DOHH2 (cell line): Measurements from ENCODE around the gene MEGF11.

Experiments used
- H3F3A ChIP-seq: fragments of 200-600 bp; sonication (generic), shearing (Covaris generic); 2 replicates; pipeline ENCODE4 v1.6.0; 2016; ENCODE audit warnings: antibody characterized with exemption, mild to moderate bottlenecking; ENCODE audit not compliant: control insufficient read depth, insufficient read depth
- H3K27ac ChIP-seq: fragments of 200-600 bp; sonication (generic); 2 replicates; pipeline ENCODE4 v1.5.1; 2014; ENCODE audit warnings: low read depth, mild to moderate bottlenecking, low read length, moderate library complexity
- H3K27me3 ChIP-seq: fragments of 200-600 bp; sonication (generic); 2 replicates; pipeline ENCODE4 v1.6.1; 2014; ENCODE audit warnings: mild to moderate bottlenecking, low read length, mixed read lengths; ENCODE audit not compliant: control insufficient read depth
- H3K36me3 ChIP-seq: fragments of 200-600 bp; sonication (generic); 2 replicates; pipeline ENCODE4 v1.6.1; 2014; ENCODE audit warnings: mild to moderate bottlenecking, low read length, moderate library complexity, mixed read lengths; ENCODE audit not compliant: control insufficient read depth
- H3K4me1 ChIP-seq: fragments of 200-600 bp; sonication (generic); 2 replicates; pipeline ENCODE4 v1.6.1; 2014; ENCODE audit warnings: mild to moderate bottlenecking, low read length, mixed read lengths; ENCODE audit not compliant: control insufficient read depth
- H3K4me2 ChIP-seq: fragments of 200-600 bp; sonication (generic); 2 replicates; pipeline ENCODE4 v1.6.0; 2014; ENCODE audit warnings: mild to moderate bottlenecking, low read length, moderate library complexity
- H3K4me3 ChIP-seq: fragments of 200-600 bp; sonication (generic); 2 replicates; pipeline ENCODE4 v1.5.1; 2014; ENCODE audit warnings: mild to moderate bottlenecking, low read length, mixed read lengths
- H3K79me2 ChIP-seq: fragments of 200-600 bp; sonication (generic); 2 replicates; pipeline ENCODE4 v1.6.1; 2014; ENCODE audit warnings: mild to moderate bottlenecking, low read length, mixed read lengths; ENCODE audit not compliant: control insufficient read depth
- H3K9me2 ChIP-seq: fragments of 200-600 bp; sonication (generic); replicated peaks from 2 replicates; pipeline ENCODE4 v1.6.1; 2014; ENCODE audit warnings: mild to moderate bottlenecking, low read length, mixed read lengths; ENCODE audit not compliant: control insufficient read depth
- H3K9me3 ChIP-seq: fragments of 200-600 bp; sonication (generic); 2 replicates; pipeline ENCODE4 v1.6.1; 2014; ENCODE audit warnings: antibody characterized with exemption, low read length, mixed read lengths; ENCODE audit not compliant: control insufficient read depth, insufficient read depth
- H4K20me1 ChIP-seq: fragments of 200-600 bp; sonication (generic); 2 replicates; pipeline ENCODE4 v1.6.0; 2014; ENCODE audit warnings: low read depth, mild to moderate bottlenecking, antibody characterized with exemption, low read length, moderate library complexity; ENCODE audit not compliant: control insufficient read depth, insufficient read depth
- EZH2phosphoT487 ChIP-seq: fragments of 200-600 bp; sonication (generic); IDR thresholded peaks from 2 replicates; pipeline ENCODE4 v1.6.1; 2017; ENCODE audit warnings: borderline replicate concordance, mild to moderate bottlenecking, antibody characterized with exemption, low read length, moderate library complexity, mixed read lengths
- TF ChIP-seq, protein P1 (sequence below): fragments of 200-600 bp; sonication (generic); IDR thresholded peaks from one replicate; pipeline ENCODE4 v1.5.1; 2014; ENCODE audit warnings: antibody characterized with exemption, mild to moderate bottlenecking, low read depth, low read length; ENCODE audit not compliant: poor library complexity, severe bottlenecking

The MEGF11 gene

DNA sequence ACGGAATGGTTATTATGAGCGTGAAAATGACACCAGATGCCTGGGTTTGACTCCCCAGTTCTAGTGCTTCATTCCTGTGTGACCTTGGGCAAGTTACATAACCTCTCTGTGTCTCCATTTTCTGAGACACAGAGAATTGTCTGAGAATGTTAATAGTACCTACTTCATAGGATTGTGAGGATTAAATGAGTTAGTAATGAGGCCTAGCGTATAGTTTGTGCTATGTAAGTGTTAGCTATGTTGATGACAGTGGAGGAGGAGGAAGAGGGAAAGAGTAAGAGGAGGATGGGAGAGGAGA, 150.3 kb downstream of the MEGF11 start:
- TF ChIP-seq, protein P1, sequence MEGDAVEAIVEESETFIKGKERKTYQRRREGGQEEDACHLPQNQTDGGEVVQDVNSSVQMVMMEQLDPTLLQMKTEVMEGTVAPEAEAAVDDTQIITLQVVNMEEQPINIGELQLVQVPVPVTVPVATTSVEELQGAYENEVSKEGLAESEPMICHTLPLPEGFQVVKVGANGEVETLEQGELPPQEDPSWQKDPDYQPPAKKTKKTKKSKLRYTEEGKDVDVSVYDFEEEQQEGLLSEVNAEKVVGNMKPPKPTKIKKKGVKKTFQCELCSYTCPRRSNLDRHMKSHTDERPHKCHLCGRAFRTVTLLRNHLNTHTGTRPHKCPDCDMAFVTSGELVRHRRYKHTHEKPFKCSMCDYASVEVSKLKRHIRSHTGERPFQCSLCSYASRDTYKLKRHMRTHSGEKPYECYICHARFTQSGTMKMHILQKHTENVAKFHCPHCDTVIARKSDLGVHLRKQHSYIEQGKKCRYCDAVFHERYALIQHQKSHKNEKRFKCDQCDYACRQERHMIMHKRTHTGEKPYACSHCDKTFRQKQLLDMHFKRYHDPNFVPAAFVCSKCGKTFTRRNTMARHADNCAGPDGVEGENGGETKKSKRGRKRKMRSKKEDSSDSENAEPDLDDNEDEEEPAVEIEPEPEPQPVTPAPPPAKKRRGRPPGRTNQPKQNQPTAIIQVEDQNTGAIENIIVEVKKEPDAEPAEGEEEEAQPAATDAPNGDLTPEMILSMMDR = no peak
- no peak for TF ChIP-seq EZH2phosphoT487
- no peaks in the 10 kb centered on the region; the same call in 1 of the 2 replicates for H4K20me1 ChIP-seq
- no peak overlapping the region for H3K4me3 ChIP-seq
- H3K36me3 ChIP-seq = peaks cover 67% of the 10 kb centered on the region
- no peaks in the 10 kb centered on the region for H3K79me2 ChIP-seq
- no peaks in the 10 kb centered on the region for H3K27me3 ChIP-seq
- 0 out of 2 replicates have a peak, but pooled peaks cover 2% of the 10 kb centered on the region for H3K4me1 ChIP-seq
- no peak overlapping the region for H3K4me2 ChIP-seq
- no peak overlapping the region for H3K27ac ChIP-seq
- no peaks in the 10 kb centered on the region for H3F3A ChIP-seq
- H3K9me2 ChIP-seq = no peaks in the 10 kb centered on the region
- H3K9me3 ChIP-seq = no peaks in the 10 kb centered on the region

DNA sequence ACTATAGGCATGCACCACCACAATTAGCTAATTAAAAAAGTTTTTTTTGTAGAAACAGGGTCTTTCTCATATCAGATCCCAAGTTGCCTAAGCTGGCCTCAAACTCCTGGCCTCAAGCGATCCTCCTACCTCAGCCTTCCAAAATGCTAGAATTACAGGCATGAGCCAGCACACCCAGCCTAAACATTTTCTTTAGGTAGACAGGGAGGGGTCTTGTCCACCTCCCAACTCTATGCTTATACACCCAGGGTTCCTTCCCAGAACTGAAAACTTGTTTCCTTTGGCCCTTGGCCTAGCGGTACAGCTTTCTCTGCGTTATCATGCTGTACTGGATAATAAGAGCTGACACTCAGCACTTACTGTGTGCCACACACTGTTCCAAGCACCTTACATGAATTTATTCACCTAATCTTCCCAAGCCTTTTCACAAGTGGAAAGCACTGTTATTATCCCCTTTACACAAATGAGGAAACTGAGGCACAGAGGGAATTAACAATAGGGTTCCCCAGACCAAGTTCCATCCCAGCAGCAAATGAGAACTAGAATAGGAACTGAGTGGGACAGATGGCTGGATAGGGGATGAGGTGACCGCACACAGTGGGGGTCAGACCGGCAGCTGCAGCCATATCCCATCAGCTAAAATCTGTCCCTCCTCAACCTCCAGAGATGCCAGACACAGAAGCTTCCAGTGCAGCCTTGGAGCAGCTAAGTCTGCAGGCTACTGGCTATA, 150.8 kb downstream of the MEGF11 start:
- Histone ChIP-seq H3K4me2 (no peak overlapping the region), H3K27ac (no peak overlapping the region), H3K4me1 (0 out of 2 replicates have a peak, but pooled peaks cover 2% of the 10 kb centered on the region), H3K36me3 (peaks cover 63% of the 10 kb centered on the region), H3K4me3 (no peak overlapping the region), H3K79me2 (no peaks in the 10 kb centered on the region), H4K20me1 (no peaks in the 10 kb centered on the region; the same call in 1 of the 2 replicates), H3K9me2 (no peaks in the 10 kb centered on the region), H3K27me3 (no peaks in the 10 kb centered on the region), H3F3A (no peaks in the 10 kb centered on the region), H3K9me3 (no peaks in the 10 kb centered on the region)
- no peak for TF ChIP-seq EZH2phosphoT487
- TF ChIP-seq, protein P1 = no peak

DNA sequence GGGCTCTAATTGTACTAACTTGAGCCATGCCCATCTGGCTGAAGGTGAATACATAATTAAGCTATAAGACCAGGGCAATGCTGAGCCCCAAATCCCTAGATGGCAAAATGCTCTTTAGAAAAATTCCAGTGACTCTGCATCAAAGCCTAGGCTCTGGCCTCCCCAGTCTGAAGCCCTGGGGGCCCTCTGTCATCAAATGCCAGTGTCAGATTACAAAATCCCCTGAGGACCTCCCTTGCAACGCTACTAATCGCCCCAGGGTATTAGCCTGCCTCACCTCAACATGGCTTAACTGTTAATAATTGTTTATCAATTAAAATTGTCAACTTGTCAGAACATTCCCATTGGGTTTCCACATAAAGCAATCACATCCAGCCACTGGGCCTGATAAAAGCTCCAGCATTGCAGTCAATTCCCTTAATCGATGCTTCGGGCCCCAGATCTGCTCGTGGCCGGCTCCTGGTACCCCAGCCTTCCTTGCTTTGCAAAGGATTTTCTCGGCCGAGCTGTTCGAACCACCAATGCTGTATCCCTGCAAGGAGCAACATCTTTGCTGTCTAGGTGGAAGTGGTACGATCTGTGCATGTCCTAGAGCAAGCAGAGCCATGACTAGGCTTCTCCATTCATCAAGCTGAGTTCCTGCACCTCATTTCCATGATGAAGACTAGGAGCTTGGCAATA, 151.7 kb downstream of the MEGF11 start:
- TF ChIP-seq, protein P1 = no peak
- TF ChIP-seq EZH2phosphoT487 = no peak
- H3K79me2 ChIP-seq = no peaks in the 10 kb centered on the region
- H4K20me1 ChIP-seq = no peaks in the 10 kb centered on the region; the same call in 1 of the 2 replicates
- H3K4me3 ChIP-seq = no peak overlapping the region
- no peaks in the 10 kb centered on the region for H3K9me2 ChIP-seq
- no peaks in the 10 kb centered on the region for H3K9me3 ChIP-seq
- H3K4me1 ChIP-seq = 0 out of 2 replicates have a peak, but pooled peaks cover 2% of the 10 kb centered on the region
- H3K27ac ChIP-seq = no peak overlapping the region
- H3K36me3 ChIP-seq = peaks cover 58% of the 10 kb centered on the region
- H3K4me2 ChIP-seq = no peak overlapping the region
- no peaks in the 10 kb centered on the region for H3K27me3 ChIP-seq
- no peaks in the 10 kb centered on the region for H3F3A ChIP-seq
